Neutrophil (primary cell): Measurements from ENCODE around the gene ARHGEF17.

Experiments used
- H3K27ac ChIP-seq: fragments of 200-600 bp; sonication (generic); 2 replicates; pipeline ENCODE4 v1.5.1; 2016; ENCODE audit warnings: mild to moderate bottlenecking, moderate library complexity
- H3K27me3 ChIP-seq: fragments of 200-600 bp; sonication (generic); 2 replicates; pipeline ENCODE4 v1.6.0; 2016; ENCODE audit warnings: mild to moderate bottlenecking
- H3K36me3 ChIP-seq: fragments of 200-600 bp; sonication (generic); 2 replicates; pipeline ENCODE4 v1.5.1; 2017
- H3K4me1 ChIP-seq, 2 experiments: fragments of 200-600 bp in 1 of 2; sonication (generic) in 1 of 2; 1 replicate in 1 of 2; 2 replicates in 1 of 2; pipeline versions ENCODE4 v1.5.1 to v1.6.1; 2013 to 2016; ENCODE audit warnings: low read depth in 1 of 2, low read length in 1 of 2, mild to moderate bottlenecking in 1 of 2, moderate library complexity in 1 of 2; ENCODE audit not compliant: control insufficient read depth in 1 of 2, insufficient read depth in 1 of 2
- H3K4me3 ChIP-seq, 2 experiments: fragments of 200-600 bp in 1 of 2; sonication (generic) in 1 of 2; 1 replicate in 1 of 2; 2 replicates in 1 of 2; pipeline ENCODE4 v1.5.1; 2013 to 2016; ENCODE audit warnings: low read depth in 1 of 2, low read length in 1 of 2, mild to moderate bottlenecking in 1 of 2, moderate library complexity in 1 of 2
- H3K9me3 ChIP-seq: fragments of 200-600 bp; sonication (generic); 2 replicates; pipeline ENCODE4 v1.5.1; 2016
- TF ChIP-seq, protein P1 (sequence below): fragments of 200-600 bp; sonication (generic); IDR thresholded peaks from 2 replicates; pipeline ENCODE4 v1.5.1; 2016; ENCODE audit warnings: antibody characterized with exemption

The ARHGEF17 gene

DNA sequence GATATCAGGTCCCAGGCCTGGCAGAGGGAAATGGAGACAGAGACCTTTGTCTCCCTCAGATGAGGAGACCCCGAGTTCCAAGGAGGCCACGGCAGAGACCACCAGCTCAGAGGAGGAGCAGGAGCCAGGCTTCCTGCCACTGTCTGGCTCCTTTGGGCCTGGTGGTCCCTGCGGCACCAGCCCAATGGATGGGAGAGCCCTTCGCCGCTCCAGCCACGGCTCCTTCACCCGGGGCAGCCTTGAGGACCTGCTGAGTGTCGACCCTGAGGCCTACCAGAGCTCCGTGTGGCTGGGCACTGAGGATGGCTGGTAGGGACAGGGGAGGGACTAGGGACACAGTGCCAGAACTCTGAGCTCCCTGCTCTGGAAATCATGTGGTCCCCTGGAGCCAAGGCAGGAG, 55.1 kb downstream of the ARHGEF17 start:
- Histone ChIP-seq H3K4me1 (peaks cover 18 to 19% of the 10 kb centered on the region in 2 experiments), H3K4me3 (no peak overlapping the region), H3K27ac (no peak overlapping the region), H3K36me3 (peaks cover 55% of the 10 kb centered on the region), H3K27me3 (no peaks in the 10 kb centered on the region), H3K9me3 (no peaks in the 10 kb centered on the region)
- TF ChIP-seq, protein P1, sequence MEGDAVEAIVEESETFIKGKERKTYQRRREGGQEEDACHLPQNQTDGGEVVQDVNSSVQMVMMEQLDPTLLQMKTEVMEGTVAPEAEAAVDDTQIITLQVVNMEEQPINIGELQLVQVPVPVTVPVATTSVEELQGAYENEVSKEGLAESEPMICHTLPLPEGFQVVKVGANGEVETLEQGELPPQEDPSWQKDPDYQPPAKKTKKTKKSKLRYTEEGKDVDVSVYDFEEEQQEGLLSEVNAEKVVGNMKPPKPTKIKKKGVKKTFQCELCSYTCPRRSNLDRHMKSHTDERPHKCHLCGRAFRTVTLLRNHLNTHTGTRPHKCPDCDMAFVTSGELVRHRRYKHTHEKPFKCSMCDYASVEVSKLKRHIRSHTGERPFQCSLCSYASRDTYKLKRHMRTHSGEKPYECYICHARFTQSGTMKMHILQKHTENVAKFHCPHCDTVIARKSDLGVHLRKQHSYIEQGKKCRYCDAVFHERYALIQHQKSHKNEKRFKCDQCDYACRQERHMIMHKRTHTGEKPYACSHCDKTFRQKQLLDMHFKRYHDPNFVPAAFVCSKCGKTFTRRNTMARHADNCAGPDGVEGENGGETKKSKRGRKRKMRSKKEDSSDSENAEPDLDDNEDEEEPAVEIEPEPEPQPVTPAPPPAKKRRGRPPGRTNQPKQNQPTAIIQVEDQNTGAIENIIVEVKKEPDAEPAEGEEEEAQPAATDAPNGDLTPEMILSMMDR: no peak

DNA sequence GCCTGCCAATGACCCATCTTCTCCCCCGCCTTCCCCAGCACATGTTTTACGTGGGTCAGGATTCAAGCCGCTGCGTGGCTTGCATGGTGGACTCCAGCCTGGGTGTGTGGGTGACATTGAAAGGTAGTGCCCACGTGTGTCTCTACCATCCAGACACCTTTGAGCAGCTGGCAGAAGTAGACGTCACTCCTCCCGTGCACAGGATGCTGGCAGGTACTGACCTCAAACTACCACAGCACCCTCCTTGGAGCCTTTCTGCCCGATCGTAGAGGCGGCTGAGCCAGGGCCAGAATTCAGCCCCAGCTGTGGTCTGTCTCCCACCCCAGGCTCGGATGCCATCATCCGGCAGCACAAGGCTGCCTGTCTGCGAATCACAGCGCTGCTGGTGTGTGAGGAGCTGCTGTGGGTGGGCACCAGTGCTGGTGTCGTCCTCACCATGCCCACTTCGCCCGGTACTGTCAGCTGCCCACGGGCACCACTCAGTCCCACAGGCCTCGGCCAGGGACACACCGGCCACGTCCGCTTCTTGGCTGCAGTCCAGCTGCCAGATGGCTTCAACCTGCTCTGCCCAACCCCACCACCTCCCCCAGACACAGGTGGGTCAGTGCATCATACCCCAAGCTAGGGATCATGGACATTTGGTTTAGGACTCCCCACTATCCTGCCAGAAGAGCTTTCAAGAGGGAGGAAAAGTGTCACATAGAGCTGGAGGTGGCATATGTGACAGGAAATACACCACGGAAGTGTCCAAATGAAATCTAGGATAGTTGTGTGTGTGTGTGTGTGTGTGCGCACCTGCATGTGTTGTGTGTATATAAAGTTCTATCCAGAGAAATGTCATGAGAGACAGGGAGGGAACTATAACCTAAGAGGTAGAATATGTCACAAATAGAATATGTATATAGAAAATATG, 57.5 kb downstream of the ARHGEF17 start:
- TF ChIP-seq, protein P1: no peak
- Histone ChIP-seq H3K4me1 (peaks cover 18 to 19% of the 10 kb centered on the region in 2 experiments), H3K9me3 (no peaks in the 10 kb centered on the region), H3K36me3 (peaks cover 36% of the 10 kb centered on the region), H3K27me3 (no peaks in the 10 kb centered on the region), H3K4me3 (no peak overlapping the region), H3K27ac (peak overlapping the region; percentile 73)

DNA sequence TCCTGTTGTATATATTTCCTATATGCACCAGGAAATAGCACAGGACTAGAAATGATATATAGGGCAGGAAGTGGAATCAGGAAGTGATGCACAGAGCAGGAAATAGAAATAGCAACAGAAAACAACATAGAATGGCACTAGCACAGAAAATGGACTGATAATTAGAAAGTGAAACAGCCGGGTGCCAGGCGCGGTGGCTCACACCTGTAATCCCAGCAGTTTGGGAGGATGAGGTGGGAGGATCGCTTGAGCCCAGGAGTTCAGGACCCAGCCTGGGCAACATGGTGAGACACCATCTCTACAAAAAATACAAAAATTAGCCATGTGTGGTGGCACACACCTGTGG, 58.2 kb downstream of the ARHGEF17 start:
- H3K36me3 ChIP-seq: peaks cover 29% of the 10 kb centered on the region
- peak overlapping the region; percentile 73 for H3K27ac ChIP-seq
- TF ChIP-seq, protein P1: no peak
- H3K4me1 ChIP-seq: peaks cover 18 to 19% of the 10 kb centered on the region in 2 experiments
- no peak overlapping the region for H3K4me3 ChIP-seq
- no peaks in the 10 kb centered on the region for H3K9me3 ChIP-seq
- no peaks in the 10 kb centered on the region for H3K27me3 ChIP-seq

DNA sequence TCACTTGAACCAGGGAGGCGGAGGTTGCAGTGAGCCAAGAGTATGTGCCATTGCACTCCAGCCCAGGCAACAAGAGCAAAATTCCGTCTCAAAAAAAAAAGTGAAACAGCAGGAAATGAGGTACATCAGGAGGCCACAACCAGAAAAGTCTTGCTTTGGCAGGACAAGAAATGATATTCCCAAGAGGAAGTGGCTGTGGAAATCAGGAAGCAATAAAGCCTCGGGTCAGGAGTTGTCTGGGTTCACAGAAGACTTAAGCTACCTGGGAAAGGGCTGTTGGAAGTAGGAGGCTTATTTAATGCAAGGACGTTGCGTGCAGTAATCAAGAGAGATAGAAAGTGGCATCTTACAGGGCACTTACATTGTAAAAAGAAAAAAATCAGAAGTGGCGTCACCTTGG, 58.9 kb downstream of the ARHGEF17 start:
- Histone ChIP-seq H3K27ac (peak overlapping the region; percentile 73), H3K36me3 (peaks cover 25% of the 10 kb centered on the region)
- TF ChIP-seq, protein P1: no peak

DNA sequence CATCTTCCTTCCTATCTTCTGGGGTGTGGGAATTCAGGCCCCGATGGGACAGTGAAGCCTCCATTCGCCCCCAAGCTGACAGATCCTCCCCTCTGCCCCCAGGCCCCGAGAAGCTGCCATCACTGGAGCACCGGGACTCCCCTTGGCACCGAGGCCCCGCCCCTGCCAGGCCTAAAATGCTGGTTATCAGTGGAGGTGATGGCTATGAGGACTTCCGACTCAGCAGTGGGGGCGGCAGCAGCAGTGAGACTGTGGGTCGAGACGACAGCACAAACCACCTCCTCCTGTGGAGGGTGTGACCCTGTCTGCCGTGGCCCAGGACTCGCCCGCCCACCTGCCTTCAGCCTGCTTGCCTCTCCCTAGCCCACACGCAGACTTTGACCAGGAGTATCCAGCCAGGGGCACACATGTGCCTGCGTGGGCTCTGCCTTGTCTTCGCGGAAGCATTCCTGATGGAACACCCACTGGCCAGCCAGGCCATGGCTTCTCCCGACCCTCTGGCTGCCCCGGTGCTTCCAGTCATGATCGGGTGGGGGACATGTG, 59.5 kb downstream of the ARHGEF17 start:
- Histone ChIP-seq H3K4me1 (peaks cover 26 to 30% of the 10 kb centered on the region in 2 experiments), H3K4me3 (no peak overlapping the region), H3K36me3 (peaks cover 19% of the 10 kb centered on the region), H3K9me3 (no peaks in the 10 kb centered on the region), H3K27me3 (no peaks in the 10 kb centered on the region), H3K27ac (peak overlapping the region; percentile 73)
- TF ChIP-seq, protein P1: no peak

More for the DNA sequence above, 58.9 kb downstream of the ARHGEF17 start:
- Histone ChIP-seq H3K4me1 (peaks cover 20 to 24% of the 10 kb centered on the region in 2 experiments), H3K4me3 (no peak overlapping the region), H3K27me3 (no peaks in the 10 kb centered on the region), H3K9me3 (no peaks in the 10 kb centered on the region)
